ENCODE measurements around the gene MPDZ.

MPDZ gene

DNA sequence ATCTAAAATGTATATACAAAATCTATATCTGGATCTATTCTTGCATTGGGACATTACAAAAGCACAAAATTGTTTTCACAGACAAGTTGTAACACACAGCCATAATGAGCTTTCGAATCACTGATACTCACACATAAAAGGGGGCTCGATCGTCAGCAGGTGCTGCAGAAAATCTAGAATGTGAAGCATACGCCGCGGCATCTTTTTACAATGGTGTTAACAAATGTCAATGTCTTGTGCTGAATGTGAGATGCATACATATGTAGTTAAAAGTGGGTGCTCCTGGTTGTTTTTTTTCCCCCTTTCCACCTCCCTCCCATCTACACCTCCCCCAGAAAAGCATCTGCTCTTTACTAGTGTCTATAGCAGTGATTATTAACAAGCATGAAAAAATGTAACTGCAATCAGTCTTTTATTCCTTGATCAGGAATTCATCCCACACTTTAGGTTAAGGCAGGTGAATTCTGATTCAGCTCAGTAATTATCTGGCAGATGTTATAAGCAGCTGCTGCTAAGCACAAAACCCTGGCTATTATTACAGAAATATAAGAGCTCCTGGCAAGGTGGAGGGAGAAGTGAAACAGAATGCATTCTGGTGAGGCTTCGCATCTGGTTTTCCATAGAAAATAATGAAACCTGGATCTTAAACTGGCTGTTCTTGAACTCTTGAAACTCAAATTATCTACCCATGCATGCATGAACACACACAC, 114.1 kb downstream of the MPDZ start:
- Histone ChIP-seq H2AK5ac (ENCODE audit: low read length) (no peak overlapping the region), H3K9me3 (ENCODE audit: insufficient read depth, low read depth, low read length) (no peaks in the 10 kb centered on the region), H3K4me2 (ENCODE audit: low read length) (no peak overlapping the region), H3K27ac (ENCODE audit: low read depth, low read length) (no peak overlapping the region), H4K91ac (ENCODE audit: low read depth, low read length) (no peak overlapping the region), H3K27me3 (ENCODE audit: insufficient read depth, low read length) (no peaks in the 10 kb centered on the region), H3K14ac (ENCODE audit: low read length) (no peak overlapping the region), H3K18ac (ENCODE audit: low read length) (no peak overlapping the region), H3K4me1 (ENCODE audit: control insufficient read depth in 1 of 2, insufficient read depth in 2 of 2, low read length in 2 of 2) (no peaks in the 10 kb centered on the region), H2BK5ac (ENCODE audit: low read depth, low read length, poor library complexity) (no peak overlapping the region), H2AFZ (ENCODE audit: insufficient read depth, low read length, poor library complexity) (no peak overlapping the region), H3K23ac (ENCODE audit: low read length) (no peak overlapping the region), H3K4ac (ENCODE audit: low read depth, low read length) (no peak overlapping the region), H3K36me3 (ENCODE audit: control insufficient read depth in 1 of 2, insufficient read depth in 2 of 2, low read length in 2 of 2) (peaks cover 2 to 12% of the 10 kb centered on the region in 2 experiments), H3K9ac (ENCODE audit: low read length) (no peak overlapping the region), H2BK120ac (ENCODE audit: insufficient read depth, low read length, poor library complexity) (no peak overlapping the region), H2BK12ac (ENCODE audit: low read length) (no peak overlapping the region), H3K79me1 (ENCODE audit: low read length) (no peaks in the 10 kb centered on the region), H3K4me3 (ENCODE audit: low read depth, low read length) (no peak overlapping the region), H4K12ac (ENCODE audit: low read depth, low read length) (no peak overlapping the region), H4K8ac (ENCODE audit: low read depth, low read length) (no peak overlapping the region), H3K79me2 (ENCODE audit: control insufficient read depth, insufficient read depth, low read length, poor library complexity) (no peaks in the 10 kb centered on the region)
- no peak for DNase-seq
- WGBS (ENCODE audit: extremely low coverage, insufficient coverage, insufficient read length): no CpG with 5 or more reads among the region's 7 CpGs

DNA sequence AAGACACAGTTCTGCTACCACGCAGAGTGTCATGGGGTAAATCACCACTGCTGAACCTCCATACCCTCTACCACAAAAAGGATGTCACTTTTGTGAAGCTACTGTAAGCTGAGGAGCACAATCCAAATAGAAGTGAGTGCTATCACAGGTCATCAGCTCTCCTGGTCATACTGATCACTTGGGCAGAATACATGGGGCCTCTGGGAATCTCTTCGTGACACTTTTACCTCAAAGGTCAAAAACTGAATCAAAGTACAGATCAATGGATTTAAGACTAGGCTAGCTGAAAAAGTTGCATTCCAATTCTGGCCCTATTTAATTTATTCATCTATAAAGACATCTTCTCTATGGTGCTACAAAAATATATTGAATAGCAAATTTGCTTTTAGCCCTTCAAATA, 115.5 kb downstream of the MPDZ start:
- no peak for DNase-seq
- Histone ChIP-seq H3K4me3 (ENCODE audit: low read depth, low read length) (no peak overlapping the region), H2AK5ac (ENCODE audit: low read length) (no peak overlapping the region), H2BK120ac (ENCODE audit: insufficient read depth, low read length, poor library complexity) (no peak overlapping the region), H4K8ac (ENCODE audit: low read depth, low read length) (no peak overlapping the region), H3K23ac (ENCODE audit: low read length) (no peak overlapping the region), H3K4me2 (ENCODE audit: low read length) (no peak overlapping the region), H2BK5ac (ENCODE audit: low read depth, low read length, poor library complexity) (no peak overlapping the region), H3K27me3 (ENCODE audit: insufficient read depth, low read length) (no peaks in the 10 kb centered on the region), H3K14ac (ENCODE audit: low read length) (no peak overlapping the region), H3K4ac (ENCODE audit: low read depth, low read length) (no peak overlapping the region), H3K79me2 (ENCODE audit: control insufficient read depth, insufficient read depth, low read length, poor library complexity) (no peaks in the 10 kb centered on the region), H4K12ac (ENCODE audit: low read depth, low read length) (no peak overlapping the region), H2AFZ (ENCODE audit: insufficient read depth, low read length, poor library complexity) (no peak overlapping the region), H4K91ac (ENCODE audit: low read depth, low read length) (no peak overlapping the region), H2BK12ac (ENCODE audit: low read length) (no peak overlapping the region), H3K79me1 (ENCODE audit: low read length) (no peaks in the 10 kb centered on the region), H3K9ac (ENCODE audit: low read length) (no peak overlapping the region), H3K18ac (ENCODE audit: low read length) (no peak overlapping the region), H3K27ac (ENCODE audit: low read depth, low read length) (no peak overlapping the region), H3K36me3 (ENCODE audit: control insufficient read depth in 1 of 2, insufficient read depth in 2 of 2, low read length in 2 of 2) (peaks cover 2 to 14% of the 10 kb centered on the region in 2 experiments), H3K4me1 (ENCODE audit: control insufficient read depth in 1 of 2, insufficient read depth in 2 of 2, low read length in 2 of 2) (no peaks in the 10 kb centered on the region), H3K9me3 (ENCODE audit: insufficient read depth, low read depth, low read length) (no peaks in the 10 kb centered on the region)
- WGBS (ENCODE audit: extremely low coverage, insufficient coverage, insufficient read length): no CpG with 5 or more reads among the region's 2 CpGs

DNA sequence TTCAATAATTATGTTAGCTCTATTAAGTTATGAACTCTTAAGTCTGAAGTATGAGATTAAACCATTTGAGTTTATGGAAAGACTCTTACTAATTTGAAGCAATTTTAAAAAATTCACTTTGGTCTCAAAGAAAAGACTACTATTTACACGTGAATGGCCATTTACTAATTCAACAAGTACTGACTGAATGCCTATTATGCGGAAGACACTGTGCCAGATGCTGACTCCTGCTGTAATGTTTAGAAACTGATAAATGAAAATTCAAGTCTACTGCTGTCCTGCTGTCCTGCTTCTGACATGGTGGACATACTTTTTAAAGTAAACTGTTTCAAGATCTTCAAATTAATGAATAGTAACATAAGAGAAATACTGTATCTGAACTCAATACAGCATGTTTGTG, 116.2 kb downstream of the MPDZ start:
- no CpG with 5 or more reads among the region's 2 CpGs for WGBS (ENCODE audit: extremely low coverage, insufficient coverage, insufficient read length)
- H3K9ac ChIP-seq (ENCODE audit: low read length): no peak overlapping the region

DNA sequence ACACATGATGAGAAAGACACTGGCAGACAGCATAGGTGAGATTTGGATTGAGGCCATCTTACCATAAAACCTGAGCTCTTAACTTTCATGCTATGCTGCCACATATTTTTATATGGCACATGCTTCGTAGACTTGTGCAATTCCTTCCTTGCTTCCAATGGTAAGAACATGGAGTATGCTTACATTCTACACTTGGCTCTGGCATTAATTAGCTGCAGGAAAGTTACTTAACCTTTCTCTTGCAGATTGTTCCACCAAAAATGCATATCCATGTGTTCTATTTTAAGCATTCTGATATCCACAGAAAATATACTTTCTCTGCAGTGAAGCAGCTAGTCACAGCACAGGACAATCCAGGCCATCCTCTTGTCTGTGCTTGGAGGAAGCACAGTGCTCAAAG, 119.4 kb downstream of the MPDZ start:
- no peaks in the 10 kb centered on the region for H3K27me3 ChIP-seq (ENCODE audit: insufficient read depth, low read length)
- no peaks in the 10 kb centered on the region for H3K4me1 ChIP-seq (ENCODE audit: control insufficient read depth in 1 of 2, insufficient read depth in 2 of 2, low read length in 2 of 2)
- no peak overlapping the region for H3K4me3 ChIP-seq (ENCODE audit: low read depth, low read length)
- no peak overlapping the region for H2AFZ ChIP-seq (ENCODE audit: insufficient read depth, low read length, poor library complexity)
- no peak overlapping the region for H3K4me2 ChIP-seq (ENCODE audit: low read length)
- H3K27ac ChIP-seq (ENCODE audit: low read depth, low read length): no peak overlapping the region
- H2BK5ac ChIP-seq (ENCODE audit: low read depth, low read length, poor library complexity): no peak overlapping the region
- H4K12ac ChIP-seq (ENCODE audit: low read depth, low read length): no peak overlapping the region
- no peak overlapping the region for H3K23ac ChIP-seq (ENCODE audit: low read length)
- H3K14ac ChIP-seq (ENCODE audit: low read length): no peak overlapping the region
- DNase-seq: no peak
- no peak overlapping the region for H2BK120ac ChIP-seq (ENCODE audit: insufficient read depth, low read length, poor library complexity)
- H4K91ac ChIP-seq (ENCODE audit: low read depth, low read length): no peak overlapping the region
- H3K4ac ChIP-seq (ENCODE audit: low read depth, low read length): no peak overlapping the region
- no peaks in the 10 kb centered on the region for H3K9me3 ChIP-seq (ENCODE audit: insufficient read depth, low read depth, low read length)
- peaks cover 2 to 12% of the 10 kb centered on the region in 2 experiments for H3K36me3 ChIP-seq (ENCODE audit: control insufficient read depth in 1 of 2, insufficient read depth in 2 of 2, low read length in 2 of 2)
- H3K79me1 ChIP-seq (ENCODE audit: low read length): no peaks in the 10 kb centered on the region
- no peak overlapping the region for H2AK5ac ChIP-seq (ENCODE audit: low read length)
- H3K9ac ChIP-seq (ENCODE audit: low read length): no peak overlapping the region
- WGBS (ENCODE audit: extremely low coverage, insufficient coverage, insufficient read length): no CpG with 5 or more reads among the region's 1 CpG
- no peak overlapping the region for H4K8ac ChIP-seq (ENCODE audit: low read depth, low read length)
- no peaks in the 10 kb centered on the region for H3K79me2 ChIP-seq (ENCODE audit: control insufficient read depth, insufficient read depth, low read length, poor library complexity)
- H3K18ac ChIP-seq (ENCODE audit: low read length): no peak overlapping the region
- no peak overlapping the region for H2BK12ac ChIP-seq (ENCODE audit: low read length)

More for the DNA sequence above, 116.2 kb downstream of the MPDZ start:
- no peaks in the 10 kb centered on the region for H3K27me3 ChIP-seq (ENCODE audit: insufficient read depth, low read length)
- H2AFZ ChIP-seq (ENCODE audit: insufficient read depth, low read length, poor library complexity): no peak overlapping the region
- H3K4ac ChIP-seq (ENCODE audit: low read depth, low read length): no peak overlapping the region
- H3K23ac ChIP-seq (ENCODE audit: low read length): no peak overlapping the region
- H3K4me3 ChIP-seq (ENCODE audit: low read depth, low read length): no peak overlapping the region
- DNase-seq: no peak
- no peak overlapping the region for H2BK12ac ChIP-seq (ENCODE audit: low read length)
- H3K4me1 ChIP-seq (ENCODE audit: control insufficient read depth in 1 of 2, insufficient read depth in 2 of 2, low read length in 2 of 2): no peaks in the 10 kb centered on the region
- no peaks in the 10 kb centered on the region for H3K79me2 ChIP-seq (ENCODE audit: control insufficient read depth, insufficient read depth, low read length, poor library complexity)
- peaks cover 2 to 13% of the 10 kb centered on the region in 2 experiments for H3K36me3 ChIP-seq (ENCODE audit: control insufficient read depth in 1 of 2, insufficient read depth in 2 of 2, low read length in 2 of 2)
- no peak overlapping the region for H3K14ac ChIP-seq (ENCODE audit: low read length)
- no peak overlapping the region for H3K27ac ChIP-seq (ENCODE audit: low read depth, low read length)
- no peaks in the 10 kb centered on the region for H3K9me3 ChIP-seq (ENCODE audit: insufficient read depth, low read depth, low read length)
- H3K18ac ChIP-seq (ENCODE audit: low read length): no peak overlapping the region
- H3K4me2 ChIP-seq (ENCODE audit: low read length): no peak overlapping the region
- no peaks in the 10 kb centered on the region for H3K79me1 ChIP-seq (ENCODE audit: low read length)
- H4K8ac ChIP-seq (ENCODE audit: low read depth, low read length): no peak overlapping the region
- H2BK120ac ChIP-seq (ENCODE audit: insufficient read depth, low read length, poor library complexity): no peak overlapping the region
- no peak overlapping the region for H2AK5ac ChIP-seq (ENCODE audit: low read length)
- no peak overlapping the region for H4K91ac ChIP-seq (ENCODE audit: low read depth, low read length)
- no peak overlapping the region for H2BK5ac ChIP-seq (ENCODE audit: low read depth, low read length, poor library complexity)
- H4K12ac ChIP-seq (ENCODE audit: low read depth, low read length): no peak overlapping the region

All from trophoblast cell (in vitro differentiated cells and primary cell).